Measurements from ENCODE around the gene FHIP1A.

The FHIP1A gene

GRCh38 chr4:151417164-151417571 is 8.2 kb downstream of the FHIP1A start:
- TF ChIP-seq FOXP2 (optimal IDR thresholded peaks at IDR 0.05; ENCODE audit: borderline replicate concordance, extremely low read depth, extremely low read length, insufficient read depth) (no peak), SIN3A (IDR thresholded peaks at IDR 0.05; ENCODE audit: borderline replicate concordance, insufficient read depth, low read length) (no peak), POLR2AphosphoS5 (IDR thresholded peaks at IDR 0.05; ENCODE audit: low read depth, low read length) (no peak)
- TF ChIP-seq, protein P1, sequence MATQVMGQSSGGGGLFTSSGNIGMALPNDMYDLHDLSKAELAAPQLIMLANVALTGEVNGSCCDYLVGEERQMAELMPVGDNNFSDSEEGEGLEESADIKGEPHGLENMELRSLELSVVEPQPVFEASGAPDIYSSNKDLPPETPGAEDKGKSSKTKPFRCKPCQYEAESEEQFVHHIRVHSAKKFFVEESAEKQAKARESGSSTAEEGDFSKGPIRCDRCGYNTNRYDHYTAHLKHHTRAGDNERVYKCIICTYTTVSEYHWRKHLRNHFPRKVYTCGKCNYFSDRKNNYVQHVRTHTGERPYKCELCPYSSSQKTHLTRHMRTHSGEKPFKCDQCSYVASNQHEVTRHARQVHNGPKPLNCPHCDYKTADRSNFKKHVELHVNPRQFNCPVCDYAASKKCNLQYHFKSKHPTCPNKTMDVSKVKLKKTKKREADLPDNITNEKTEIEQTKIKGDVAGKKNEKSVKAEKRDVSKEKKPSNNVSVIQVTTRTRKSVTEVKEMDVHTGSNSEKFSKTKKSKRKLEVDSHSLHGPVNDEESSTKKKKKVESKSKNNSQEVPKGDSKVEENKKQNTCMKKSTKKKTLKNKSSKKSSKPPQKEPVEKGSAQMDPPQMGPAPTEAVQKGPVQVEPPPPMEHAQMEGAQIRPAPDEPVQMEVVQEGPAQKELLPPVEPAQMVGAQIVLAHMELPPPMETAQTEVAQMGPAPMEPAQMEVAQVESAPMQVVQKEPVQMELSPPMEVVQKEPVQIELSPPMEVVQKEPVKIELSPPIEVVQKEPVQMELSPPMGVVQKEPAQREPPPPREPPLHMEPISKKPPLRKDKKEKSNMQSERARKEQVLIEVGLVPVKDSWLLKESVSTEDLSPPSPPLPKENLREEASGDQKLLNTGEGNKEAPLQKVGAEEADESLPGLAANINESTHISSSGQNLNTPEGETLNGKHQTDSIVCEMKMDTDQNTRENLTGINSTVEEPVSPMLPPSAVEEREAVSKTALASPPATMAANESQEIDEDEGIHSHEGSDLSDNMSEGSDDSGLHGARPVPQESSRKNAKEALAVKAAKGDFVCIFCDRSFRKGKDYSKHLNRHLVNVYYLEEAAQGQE (IDR thresholded peaks at IDR 0.05; ENCODE audit: insufficient read depth in 1 of 2, low read depth in 2 of 2, low read length in 2 of 2): no peak

DNA sequence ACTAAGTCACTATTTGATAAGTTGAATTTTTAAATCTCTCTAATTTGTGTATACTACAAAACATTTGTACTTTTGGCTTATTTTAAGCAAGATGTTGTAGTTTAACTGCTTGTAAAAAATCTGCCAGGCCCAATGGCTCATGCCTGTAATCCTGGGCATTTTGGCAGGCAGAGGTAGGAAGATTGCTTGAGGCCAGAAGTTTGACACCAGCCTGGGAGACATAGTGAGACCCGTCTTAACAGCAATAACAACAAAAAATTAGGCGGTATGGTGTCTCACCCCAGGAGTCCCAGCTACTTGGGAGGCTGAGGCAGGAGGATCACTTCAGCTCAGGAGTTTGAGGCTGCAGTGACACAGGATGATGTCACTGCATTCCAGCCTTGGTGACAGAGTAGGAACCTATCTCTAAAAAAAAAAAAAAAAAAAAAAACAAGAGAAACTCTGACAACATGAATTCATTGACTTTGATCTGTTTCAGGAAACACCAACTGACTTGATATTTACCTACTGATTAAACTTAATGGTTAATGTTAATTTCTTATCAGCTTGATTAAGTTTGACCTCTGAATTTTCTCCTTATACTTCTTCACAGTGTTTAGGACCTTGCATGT is 8.9 kb downstream of the FHIP1A start:
- TF ChIP-seq POLR2AphosphoS5 (IDR thresholded peaks at IDR 0.05; ENCODE audit: low read depth, low read length) (no peak), SIN3A (IDR thresholded peaks at IDR 0.05; ENCODE audit: borderline replicate concordance, insufficient read depth, low read length) (no peak), TAF1 (IDR thresholded peaks at IDR 0.05; ENCODE audit: borderline replicate concordance, insufficient read depth, low read length) (no peak), FOXP2 (optimal IDR thresholded peaks at IDR 0.05; ENCODE audit: borderline replicate concordance, extremely low read depth, extremely low read length, insufficient read depth) (no peak)
- TF ChIP-seq, protein P1 (IDR thresholded peaks at IDR 0.05; ENCODE audit: insufficient read depth in 1 of 2, low read depth in 2 of 2, low read length in 2 of 2): no peak

DNA sequence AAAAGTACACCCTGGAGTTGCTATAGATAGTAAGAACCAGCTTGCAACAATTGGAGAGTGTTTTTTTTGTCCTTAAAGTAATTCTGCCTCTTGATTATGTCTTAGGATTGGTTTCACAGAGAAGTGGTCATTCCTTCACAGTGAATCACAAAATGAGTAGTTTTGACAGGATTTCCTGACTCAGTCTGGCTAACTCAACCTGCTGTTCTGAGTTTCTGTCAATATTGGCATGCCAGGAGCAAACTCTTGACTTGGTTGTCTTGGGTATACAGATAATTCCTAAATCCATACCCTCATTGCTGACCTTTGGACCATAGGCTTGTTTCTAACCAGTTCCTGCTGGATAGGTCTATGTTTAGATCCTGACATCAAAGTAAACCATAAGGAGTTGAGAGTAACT is 9.4 kb downstream of the FHIP1A start:
- TF ChIP-seq FOXP2 (optimal IDR thresholded peaks at IDR 0.05; ENCODE audit: borderline replicate concordance, extremely low read depth, extremely low read length, insufficient read depth) (no peak), SIN3A (IDR thresholded peaks at IDR 0.05; ENCODE audit: borderline replicate concordance, insufficient read depth, low read length) (no peak), POLR2AphosphoS5 (IDR thresholded peaks at IDR 0.05; ENCODE audit: low read depth, low read length) (no peak), TAF1 (IDR thresholded peaks at IDR 0.05; ENCODE audit: borderline replicate concordance, insufficient read depth, low read length) (no peak)
- TF ChIP-seq, protein P1 (IDR thresholded peaks at IDR 0.05; ENCODE audit: insufficient read depth in 1 of 2, low read depth in 2 of 2, low read length in 2 of 2): no peak

DNA sequence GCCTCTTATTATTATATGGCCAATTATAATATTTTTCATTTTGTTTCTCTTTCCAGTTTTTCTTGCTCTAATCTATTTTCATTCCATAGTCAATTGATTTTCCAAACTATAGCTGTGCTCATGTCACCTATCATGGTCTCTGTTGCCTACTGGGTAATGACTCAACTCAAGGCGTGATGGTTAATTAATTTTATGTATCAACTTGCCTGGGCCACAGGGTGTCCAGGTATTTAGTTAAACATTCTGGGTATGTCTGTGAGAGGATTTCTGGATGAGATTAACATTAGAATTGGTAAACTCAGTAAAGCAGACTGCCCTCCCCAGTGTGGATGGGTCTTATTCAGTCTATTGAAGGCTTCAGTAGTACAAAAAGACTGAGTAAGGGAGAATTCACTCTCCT is 9.9 kb downstream of the FHIP1A start:
- TF ChIP-seq SIN3A (IDR thresholded peaks at IDR 0.05; ENCODE audit: borderline replicate concordance, insufficient read depth, low read length) (no peak), FOXP2 (optimal IDR thresholded peaks at IDR 0.05; ENCODE audit: borderline replicate concordance, extremely low read depth, extremely low read length, insufficient read depth) (no peak), TAF1 (IDR thresholded peaks at IDR 0.05; ENCODE audit: borderline replicate concordance, insufficient read depth, low read length) (no peak), POLR2AphosphoS5 (IDR thresholded peaks at IDR 0.05; ENCODE audit: low read depth, low read length) (no peak)
- TF ChIP-seq, protein P1 (IDR thresholded peaks at IDR 0.05; ENCODE audit: insufficient read depth in 1 of 2, low read depth in 2 of 2, low read length in 2 of 2): no peak
